ENCODE data around the gene CTSA. TPM values are rescaled to one million over a fixed set of nuclear protein-coding genes. Genes with fewer than 3 reads are reported as not detected.

CTSA gene
- total RNA-seq, 3 donors from 2014 or later (not counting 1 experiment from before 2014, with no cell fraction given) = 72.8 to 108 (median 86.8) TPM

GRCh38 chr20:45863543-45864470 lies 27.3 kb upstream of the CTSA start:
- no peak for TF ChIP-seq CTCF (IDR thresholded peaks at IDR 0.05)
- H3K27ac ChIP-seq (ENCODE audit: low read length) = no peak overlapping the region
- H3K4me3 Mint-ChIP-seq = no peak overlapping the region
- H3K9me3 ChIP-seq (ENCODE audit: control insufficient read depth, insufficient read depth, low read length) = no peaks in the 10 kb centered on the region
- 94% methylated on average over 7 of the region's 7 CpGs for WGBS (ENCODE audit: insufficient coverage)
- no peak overlapping the region for H3K27ac Mint-ChIP-seq
- no peaks in the 10 kb centered on the region for H3K36me3 Mint-ChIP-seq
- no peak overlapping the region for H3K4me3 ChIP-seq (ENCODE audit: low read length)
- intact Hi-C loops (cut with micrococcal nuclease) = no loop called here
- ATAC-seq (no peak), DNase-seq (no peak)
- no peaks in the 10 kb centered on the region for H3K27me3 ChIP-seq (ENCODE audit: control insufficient read depth, insufficient read depth, low read length)
- H3K4me1 ChIP-seq (ENCODE audit: control insufficient read depth, insufficient read depth, low read length) = no peaks in the 10 kb centered on the region
- H3K4me1 Mint-ChIP-seq = peaks cover 23 to 24% of the 10 kb centered on the region in 2 donors
- no peaks in the 10 kb centered on the region for H3K36me3 ChIP-seq (ENCODE audit: control insufficient read depth, insufficient read depth, low read length)
- H3K27me3 Mint-ChIP-seq (ENCODE audit: low read depth in 2 of 2) = no peaks in the 10 kb centered on the region
- H3K9me3 Mint-ChIP-seq = no peaks in the 10 kb centered on the region

GRCh38 chr20:45866454-45866853 lies 24.7 kb upstream of the CTSA start:
- 98% methylated on average over 4 of the region's 5 CpGs for WGBS (ENCODE audit: insufficient coverage)
- H3K36me3 ChIP-seq (ENCODE audit: control insufficient read depth, insufficient read depth, low read length) = no peaks in the 10 kb centered on the region
- H3K9me3 ChIP-seq (ENCODE audit: control insufficient read depth, insufficient read depth, low read length) = no peaks in the 10 kb centered on the region
- H3K27me3 Mint-ChIP-seq (ENCODE audit: low read depth in 2 of 2) = no peaks in the 10 kb centered on the region
- H3K4me3 Mint-ChIP-seq = no peak overlapping the region
- no peak overlapping the region for H3K27ac Mint-ChIP-seq
- TF ChIP-seq CTCF (IDR thresholded peaks at IDR 0.05) = no peak
- H3K36me3 Mint-ChIP-seq = no peaks in the 10 kb centered on the region
- no peaks in the 10 kb centered on the region for H3K9me3 Mint-ChIP-seq
- H3K4me1 Mint-ChIP-seq = peaks cover 4% of the 10 kb centered on the region in 2 donors
- DNase-seq (no peak), ATAC-seq (no peak)
- H3K27me3 ChIP-seq (ENCODE audit: control insufficient read depth, insufficient read depth, low read length) = no peaks in the 10 kb centered on the region
- intact Hi-C loops (cut with micrococcal nuclease) = no loop called here
- no peaks in the 10 kb centered on the region for H3K4me1 ChIP-seq (ENCODE audit: control insufficient read depth, insufficient read depth, low read length)
- no peak overlapping the region for H3K4me3 ChIP-seq (ENCODE audit: low read length)
- H3K27ac ChIP-seq (ENCODE audit: low read length) = no peak overlapping the region

GRCh38 chr20:45867136-45867818 lies 23.9 kb upstream of the CTSA start:
- Mint-ChIP-seq H3K9me3 (no peaks in the 10 kb centered on the region), H3K4me1 (peaks cover 4% of the 10 kb centered on the region in 2 donors), H3K27ac (no peak overlapping the region), H3K4me3 (no peak overlapping the region), H3K36me3 (no peaks in the 10 kb centered on the region), H3K27me3 (ENCODE audit: low read depth in 2 of 2) (no peaks in the 10 kb centered on the region)
- H3K27ac ChIP-seq (ENCODE audit: low read length) = no peak overlapping the region
- ATAC-seq (no peak), DNase-seq (no peak)
- H3K36me3 ChIP-seq (ENCODE audit: control insufficient read depth, insufficient read depth, low read length) = no peaks in the 10 kb centered on the region
- H3K27me3 ChIP-seq (ENCODE audit: control insufficient read depth, insufficient read depth, low read length) = no peaks in the 10 kb centered on the region
- no peak for TF ChIP-seq CTCF (IDR thresholded peaks at IDR 0.05)
- H3K4me3 ChIP-seq (ENCODE audit: low read length) = no peak overlapping the region
- no peaks in the 10 kb centered on the region for H3K9me3 ChIP-seq (ENCODE audit: control insufficient read depth, insufficient read depth, low read length)
- no peaks in the 10 kb centered on the region for H3K4me1 ChIP-seq (ENCODE audit: control insufficient read depth, insufficient read depth, low read length)
- WGBS (ENCODE audit: insufficient coverage) = 98% methylated on average over 5 of the region's 6 CpGs
- intact Hi-C loops (cut with micrococcal nuclease) = no loop called here
